CD4-positive, alpha-beta T cell (primary cell): Measurements from ENCODE around the gene PPP2R5C. TPM values are rescaled to one million over a fixed set of nuclear protein-coding genes. Genes with fewer than 3 reads are reported as not detected.

Experiments
- ATAC-seq: fragments of 200-7000 bp; cut with Tn5 transposase; one replicate; pipeline ENCODE4 v1.10.0; 2022; ENCODE audit warnings: mild to moderate bottlenecking; ENCODE audit not compliant: poor library complexity
- CTCF ChIA-PET: fragments of 350-600 bp; sonication (Branson Sonifier 250); formaldehyde crosslinking; loops from one replicate; lab custom pipeline; 2021; ENCODE audit warnings: antibody characterized with exemption, inconsistent platforms; lab: Charles Lee
- POLR2A ChIA-PET: fragments of 350-600 bp; sonication (Branson Sonifier 250); formaldehyde crosslinking; loops from one replicate; lab custom pipeline; 2021; ENCODE audit warnings: antibody characterized with exemption, inconsistent platforms; lab: Charles Lee
- DNase-seq, 14 experiments: peaks; one replicate each; pipeline ENCODE4 v3.0.0-alpha.2; 2013 to 2020; ENCODE audit warnings: mixed read lengths in 2 of 14
- H3K27ac ChIP-seq, 2 donors: one replicate each; pipeline versions ENCODE4 v1.5.1 to v1.7.0; 2013; ENCODE audit warnings: low read length in 2 of 2, low read depth in 1 of 2, mild to moderate bottlenecking in 1 of 2
- H3K27me3 ChIP-seq, 2 experiments: 1 replicate in 1 of 2; 2 replicates in 1 of 2; pipeline versions ENCODE4 v1.6.1 to v1.7.0; 2013; ENCODE audit warnings: low read length in 2 of 2, control low read depth in 1 of 2, mild to moderate bottlenecking in 1 of 2, moderate library complexity in 1 of 2; ENCODE audit not compliant: insufficient read depth in 2 of 2, control insufficient read depth in 1 of 2
- H3K36me3 ChIP-seq: one replicate; pipeline ENCODE4 v1.6.1; 2013; ENCODE audit warnings: low read length, control low read depth; ENCODE audit not compliant: insufficient read depth
- H3K4me1 ChIP-seq: one replicate; pipeline ENCODE4 v1.6.1; 2013; ENCODE audit warnings: low read length, control low read depth; ENCODE audit not compliant: insufficient read depth
- H3K4me3 ChIP-seq: one replicate; pipeline ENCODE4 v1.5.1; 2013; ENCODE audit warnings: mild to moderate bottlenecking, low read length, moderate library complexity
- H3K9me3 ChIP-seq, 2 experiments: 1 replicate in 1 of 2; 2 replicates in 1 of 2; pipeline versions ENCODE4 v1.6.1 to v1.7.0; 2013; ENCODE audit warnings: low read length in 2 of 2, mild to moderate bottlenecking in 2 of 2, control low read depth in 1 of 2, moderate library complexity in 1 of 2; ENCODE audit not compliant: control insufficient read depth in 1 of 2, insufficient read depth in 1 of 2
- H3K27ac Mint-ChIP-seq: one replicate; pipeline ENCODE4 v1.8.0; 2020; ENCODE audit warnings: mixed read lengths
- H3K27me3 Mint-ChIP-seq: one replicate; pipeline ENCODE4 v1.8.0; 2021; ENCODE audit warnings: mixed read lengths
- H3K36me3 Mint-ChIP-seq: one replicate; pipeline ENCODE4 v1.8.0; 2021; ENCODE audit warnings: low read depth, mixed read lengths
- H3K4me1 Mint-ChIP-seq: one replicate; pipeline ENCODE4 v1.8.0; 2021; ENCODE audit warnings: low read depth, mixed read lengths
- H3K4me3 Mint-ChIP-seq: one replicate; pipeline ENCODE4 v1.8.0; 2020; ENCODE audit warnings: mild to moderate bottlenecking, mixed read lengths
- H3K9me3 Mint-ChIP-seq: one replicate; pipeline ENCODE4 v1.8.0; 2020; ENCODE audit warnings: mixed read lengths
- intact Hi-C, 2 experiments: fragments of 100-400 bp; cut with DNase I in 1 of 2; cut with micrococcal nuclease in 1 of 2; formaldehyde crosslinking; loops; one replicate each; pipeline versions ENCODE4 v1.15.1 to v1.9.0; 2023 to 2025; cut with DNase I, micrococcal nuclease
- total RNA-seq, 174 experiments: library from RNA in 2 of 174; stranded (reverse) in 2 of 174; gene quantifications; one replicate each; pipeline ENCODE4 v1.2.3 and lab custom pipeline; 2021 to 2026
- TF ChIP-seq, protein P1 (sequence below): fragments of 200-600 bp; IDR thresholded peaks from one replicate; pipeline ENCODE4 v1.8.0; 2022; ENCODE audit warnings: antibody characterized with exemption, mild to moderate bottlenecking

Gene PPP2R5C
- total RNA-seq, 2 experiments from 2014 or later = 463 to 487 TPM

DNA sequence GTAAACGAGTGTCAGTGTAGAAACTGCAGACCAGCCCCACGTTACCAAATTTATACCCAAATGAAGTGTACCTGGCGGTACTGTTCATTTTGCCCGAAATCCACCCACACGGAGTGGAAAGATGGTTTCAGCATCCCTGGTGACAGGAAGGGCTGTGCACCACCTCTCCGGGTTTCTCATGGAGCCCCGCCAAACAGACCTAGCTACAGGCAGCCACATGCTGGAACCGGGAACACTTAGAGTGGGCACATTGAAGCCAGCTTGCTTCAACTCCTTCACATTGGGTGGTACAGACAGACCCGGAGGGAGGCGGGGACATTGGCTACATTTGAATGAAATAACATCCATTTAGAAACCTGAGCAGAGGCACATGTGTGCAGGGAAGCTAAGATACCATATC lies 84.4 kb downstream of the PPP2R5C start:
- H3K36me3 ChIP-seq = peaks cover 32% of the 10 kb centered on the region
- H3K27me3 ChIP-seq = no peaks in the 10 kb centered on the region
- peaks cover 86% of the 10 kb centered on the region for H3K4me1 ChIP-seq
- peak overlapping the region in 1 of 2 donors; percentile 13 for H3K27ac ChIP-seq
- DNase-seq (no peak), ATAC-seq (no peak)
- Mint-ChIP-seq H3K36me3 (peaks cover 58% of the 10 kb centered on the region), H3K27ac (peak overlapping the region; percentile 78), H3K9me3 (no peaks in the 10 kb centered on the region), H3K27me3 (no peaks in the 10 kb centered on the region), H3K4me1 (peaks cover 89% of the 10 kb centered on the region), H3K4me3 (peak overlapping the region; percentile 35)
- H3K9me3 ChIP-seq = no peaks in the 10 kb centered on the region
- H3K4me3 ChIP-seq = no peak overlapping the region
- TF ChIP-seq, protein P1, sequence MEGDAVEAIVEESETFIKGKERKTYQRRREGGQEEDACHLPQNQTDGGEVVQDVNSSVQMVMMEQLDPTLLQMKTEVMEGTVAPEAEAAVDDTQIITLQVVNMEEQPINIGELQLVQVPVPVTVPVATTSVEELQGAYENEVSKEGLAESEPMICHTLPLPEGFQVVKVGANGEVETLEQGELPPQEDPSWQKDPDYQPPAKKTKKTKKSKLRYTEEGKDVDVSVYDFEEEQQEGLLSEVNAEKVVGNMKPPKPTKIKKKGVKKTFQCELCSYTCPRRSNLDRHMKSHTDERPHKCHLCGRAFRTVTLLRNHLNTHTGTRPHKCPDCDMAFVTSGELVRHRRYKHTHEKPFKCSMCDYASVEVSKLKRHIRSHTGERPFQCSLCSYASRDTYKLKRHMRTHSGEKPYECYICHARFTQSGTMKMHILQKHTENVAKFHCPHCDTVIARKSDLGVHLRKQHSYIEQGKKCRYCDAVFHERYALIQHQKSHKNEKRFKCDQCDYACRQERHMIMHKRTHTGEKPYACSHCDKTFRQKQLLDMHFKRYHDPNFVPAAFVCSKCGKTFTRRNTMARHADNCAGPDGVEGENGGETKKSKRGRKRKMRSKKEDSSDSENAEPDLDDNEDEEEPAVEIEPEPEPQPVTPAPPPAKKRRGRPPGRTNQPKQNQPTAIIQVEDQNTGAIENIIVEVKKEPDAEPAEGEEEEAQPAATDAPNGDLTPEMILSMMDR = no peak
- intact Hi-C loops = loop anchor here in 1 of 2 experiments (5.0 kb wide), 1 partner anchor 34 kb away; no protein-coding TSS in a partner anchor
- ChIA-PET CTCF (interaction anchor here (1.7 to 3.6 kb wide), 3 partner anchors 17 to 138 kb away, joined by 5 to 43 read pairs (median 17); no protein-coding TSS in a partner anchor), POLR2A (interaction anchor here (0.9 to 4.0 kb wide), 9 partner anchors 8 to 139 kb away, joined by 3 to 39 read pairs (median 12); no protein-coding TSS in a partner anchor)

- H3K36me3 Mint-ChIP-seq = peaks cover 46% of the 10 kb centered on the region
- Histone ChIP-seq H3K27me3 (no peaks in the 10 kb centered on the region), H3K9me3 (no peaks in the 10 kb centered on the region), H3K4me3 (no peak overlapping the region), H3K4me1 (peaks cover 75% of the 10 kb centered on the region), H3K36me3 (peaks cover 36% of the 10 kb centered on the region), H3K27ac (no peak overlapping the region)
- TF ChIP-seq, protein P1 = no peak
- H3K27me3 Mint-ChIP-seq = no peaks in the 10 kb centered on the region
- peaks cover 91% of the 10 kb centered on the region for H3K4me1 Mint-ChIP-seq
- intact Hi-C loops = loop anchor here in 1 of 2 experiments (5.0 kb wide), 1 partner anchor 37 kb away; no protein-coding TSS in a partner anchor
- DNase-seq (no peak), ATAC-seq (no peak)
- no peaks in the 10 kb centered on the region for H3K9me3 Mint-ChIP-seq
- ChIA-PET POLR2A (interaction anchor here (1.0 to 2.9 kb wide), 3 partner anchors 40 to 78 kb away, joined by 4 to 15 read pairs (median 6); no protein-coding TSS in a partner anchor), CTCF (interaction anchor here (1.3 to 3.5 kb wide), 2 partner anchors 12 to 78 kb away, joined by 3 to 17 read pairs; no protein-coding TSS in a partner anchor)
- peak overlapping the region; percentile 78 for H3K27ac Mint-ChIP-seq
- peak overlapping the region; percentile 23 for H3K4me3 Mint-ChIP-seq
Measured at GRCh38 chr14:101849125-101849524, 87.6 kb downstream of the PPP2R5C start.

DNA sequence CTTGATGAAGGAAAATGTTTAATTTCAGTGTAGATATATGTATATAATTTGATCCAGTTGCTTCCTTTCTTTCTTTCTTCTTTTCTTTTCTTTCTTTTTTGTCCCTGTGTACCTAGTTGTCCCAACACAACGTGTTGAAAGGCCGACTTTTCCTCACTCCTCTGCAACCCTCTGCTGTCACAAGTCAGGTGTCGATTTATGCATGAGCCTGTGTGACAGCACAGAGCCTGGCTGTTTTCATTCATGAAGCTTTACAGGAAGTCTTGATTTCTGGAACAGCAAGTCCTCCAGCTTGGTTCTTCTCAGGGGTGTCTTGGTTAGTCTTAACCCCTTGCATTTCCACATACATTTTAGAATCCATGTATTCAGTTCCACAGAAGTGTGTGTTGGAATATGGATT lies 88.1 kb downstream of the PPP2R5C start:
- no peak overlapping the region for H3K4me3 ChIP-seq
- TF ChIP-seq, protein P1 = no peak
- no peak for ATAC-seq
- POLR2A ChIA-PET = interaction anchor here (0.9 to 2.9 kb wide), 4 partner anchors 40 to 142 kb away, joined by 4 to 15 read pairs (median 6); no protein-coding TSS in a partner anchor
- Mint-ChIP-seq H3K9me3 (no peaks in the 10 kb centered on the region), H3K27me3 (no peaks in the 10 kb centered on the region), H3K4me3 (peak overlapping the region; percentile 74), H3K27ac (peak overlapping the region; percentile 78), H3K4me1 (peaks cover 91% of the 10 kb centered on the region), H3K36me3 (peaks cover 45% of the 10 kb centered on the region)
- DNase-seq = no peak
- H3K9me3 ChIP-seq = no peaks in the 10 kb centered on the region
- intact Hi-C loops = loop anchor here in 1 of 2 experiments (5.0 kb wide), 1 partner anchor 37 kb away; no protein-coding TSS in a partner anchor
- peaks cover 32% of the 10 kb centered on the region for H3K36me3 ChIP-seq
- no peak overlapping the region for H3K27ac ChIP-seq
- H3K4me1 ChIP-seq = peaks cover 76% of the 10 kb centered on the region
- CTCF ChIA-PET = interaction anchor here (1.5 to 3.5 kb wide), 2 partner anchors 79 to 143 kb away, joined by 4 to 17 read pairs; no protein-coding TSS in a partner anchor
- H3K27me3 ChIP-seq = no peaks in the 10 kb centered on the region
